ENCODE results near the gene FZR1. TPM values are rescaled to one million over a fixed set of nuclear protein-coding genes. Genes with fewer than 3 reads are reported as not detected.

FZR1 gene
- total RNA-seq, 6 experiments from 2014 or later = 18.7 to 34.1 (median 23.8) TPM

- Histone ChIP-seq H3K4me3 (no peak overlapping the region), H3K27me3 (no peaks in the 10 kb centered on the region), H3K9me3 (no peaks in the 10 kb centered on the region), H3K27ac (no peak overlapping the region), H3K4me1 (no peaks in the 10 kb centered on the region), H3K36me3 (peaks cover 0 to 56% (median 10%) of the 10 kb centered on the region in 4 donors)
- DNase-seq (no peak), ATAC-seq (no peak)
- TF ChIP-seq POLR2A (IDR thresholded peaks at IDR 0.05) = no peak
- TF ChIP-seq CTCF (IDR thresholded peaks at IDR 0.05) = no peak
- WGBS (ENCODE audit: insufficient coverage, low coverage, low lambda C conversion rate, missing lambda C conversion rate) = 91% methylated on average over 6 of the region's 38 CpGs
- intact Hi-C loops (cut with DNase I) = no loop called here
Measured at GRCh38 chr19:3534375-3535234, 28.5 kb downstream of the FZR1 start.

GRCh38 chr19:3535235-3535535 is 29.1 kb downstream of the FZR1 start:
- intact Hi-C loops (cut with DNase I) = no loop called here
- Histone ChIP-seq H3K27me3 (no peaks in the 10 kb centered on the region), H3K9me3 (no peaks in the 10 kb centered on the region), H3K4me1 (no peaks in the 10 kb centered on the region), H3K4me3 (no peak overlapping the region), H3K36me3 (peaks cover 0 to 56% (median 10%) of the 10 kb centered on the region in 4 donors), H3K27ac (no peak overlapping the region)
- WGBS (ENCODE audit: insufficient coverage, low coverage, low lambda C conversion rate, missing lambda C conversion rate) = 93% methylated on average over 3 of the region's 9 CpGs
- no peak for DNase-seq
- no peak for TF ChIP-seq CTCF (IDR thresholded peaks at IDR 0.05)
- TF ChIP-seq POLR2A (IDR thresholded peaks at IDR 0.05) = no peak
- ATAC-seq = no peak

- H3K36me3 ChIP-seq = peaks cover 0 to 56% (median 10%) of the 10 kb centered on the region in 4 donors
- ATAC-seq (no peak), DNase-seq (no peak)
- intact Hi-C loops (cut with DNase I) = no loop called here
- no peaks in the 10 kb centered on the region for H3K9me3 ChIP-seq
- TF ChIP-seq CTCF (IDR thresholded peaks at IDR 0.05) (no peak), POLR2A (IDR thresholded peaks at IDR 0.05) (no peak)
- no peaks in the 10 kb centered on the region for H3K27me3 ChIP-seq
- no peaks in the 10 kb centered on the region for H3K4me1 ChIP-seq
- H3K27ac ChIP-seq = no peak overlapping the region
- no peak overlapping the region for H3K4me3 ChIP-seq
- 80% methylated on average over 2 of the region's 14 CpGs for WGBS (ENCODE audit: insufficient coverage, low coverage, low lambda C conversion rate, missing lambda C conversion rate)
Measured at GRCh38 chr19:3535563-3535965, 29.5 kb downstream of the FZR1 start.

GRCh38 chr19:3535981-3536380 is 29.9 kb downstream of the FZR1 start:
- ATAC-seq (no peak), DNase-seq (no peak)
- intact Hi-C loops (cut with DNase I) = no loop called here
- Histone ChIP-seq H3K9me3 (no peaks in the 10 kb centered on the region), H3K27ac (no peak overlapping the region), H3K27me3 (no peaks in the 10 kb centered on the region), H3K4me3 (no peak overlapping the region), H3K36me3 (peaks cover 0 to 51% (median 9%) of the 10 kb centered on the region in 4 donors), H3K4me1 (no peaks in the 10 kb centered on the region)
- 97% methylated on average over 4 of the region's 10 CpGs for WGBS (ENCODE audit: insufficient coverage, low coverage, low lambda C conversion rate, missing lambda C conversion rate)
- TF ChIP-seq POLR2A (IDR thresholded peaks at IDR 0.05) (no peak), CTCF (IDR thresholded peaks at IDR 0.05) (no peak)
